DOHH2 (cell line): ENCODE data around the gene HOXC12.

ENCODE experiments used
- H3F3A ChIP-seq: fragments of 200-600 bp; sonication (generic), shearing (Covaris generic); 2 replicates; pipeline ENCODE4 v1.6.0; 2016; ENCODE audit warnings: antibody characterized with exemption, mild to moderate bottlenecking; ENCODE audit not compliant: control insufficient read depth, insufficient read depth
- H3K27ac ChIP-seq: fragments of 200-600 bp; sonication (generic); 2 replicates; pipeline ENCODE4 v1.5.1; 2014; ENCODE audit warnings: low read depth, mild to moderate bottlenecking, low read length, moderate library complexity
- H3K27me3 ChIP-seq: fragments of 200-600 bp; sonication (generic); 2 replicates; pipeline ENCODE4 v1.6.1; 2014; ENCODE audit warnings: mild to moderate bottlenecking, low read length, mixed read lengths; ENCODE audit not compliant: control insufficient read depth
- H3K36me3 ChIP-seq: fragments of 200-600 bp; sonication (generic); 2 replicates; pipeline ENCODE4 v1.6.1; 2014; ENCODE audit warnings: mild to moderate bottlenecking, low read length, moderate library complexity, mixed read lengths; ENCODE audit not compliant: control insufficient read depth
- H3K4me1 ChIP-seq: fragments of 200-600 bp; sonication (generic); 2 replicates; pipeline ENCODE4 v1.6.1; 2014; ENCODE audit warnings: mild to moderate bottlenecking, low read length, mixed read lengths; ENCODE audit not compliant: control insufficient read depth
- H3K4me2 ChIP-seq: fragments of 200-600 bp; sonication (generic); 2 replicates; pipeline ENCODE4 v1.6.0; 2014; ENCODE audit warnings: mild to moderate bottlenecking, low read length, moderate library complexity
- H3K4me3 ChIP-seq: fragments of 200-600 bp; sonication (generic); 2 replicates; pipeline ENCODE4 v1.5.1; 2014; ENCODE audit warnings: mild to moderate bottlenecking, low read length, mixed read lengths
- H3K79me2 ChIP-seq: fragments of 200-600 bp; sonication (generic); 2 replicates; pipeline ENCODE4 v1.6.1; 2014; ENCODE audit warnings: mild to moderate bottlenecking, low read length, mixed read lengths; ENCODE audit not compliant: control insufficient read depth
- H3K9me2 ChIP-seq: fragments of 200-600 bp; sonication (generic); replicated peaks from 2 replicates; pipeline ENCODE4 v1.6.1; 2014; ENCODE audit warnings: mild to moderate bottlenecking, low read length, mixed read lengths; ENCODE audit not compliant: control insufficient read depth
- H3K9me3 ChIP-seq: fragments of 200-600 bp; sonication (generic); 2 replicates; pipeline ENCODE4 v1.6.1; 2014; ENCODE audit warnings: antibody characterized with exemption, low read length, mixed read lengths; ENCODE audit not compliant: control insufficient read depth, insufficient read depth
- H4K20me1 ChIP-seq: fragments of 200-600 bp; sonication (generic); 2 replicates; pipeline ENCODE4 v1.6.0; 2014; ENCODE audit warnings: low read depth, mild to moderate bottlenecking, antibody characterized with exemption, low read length, moderate library complexity; ENCODE audit not compliant: control insufficient read depth, insufficient read depth
- EZH2phosphoT487 ChIP-seq: fragments of 200-600 bp; sonication (generic); IDR thresholded peaks from 2 replicates; pipeline ENCODE4 v1.6.1; 2017; ENCODE audit warnings: borderline replicate concordance, mild to moderate bottlenecking, antibody characterized with exemption, low read length, moderate library complexity, mixed read lengths
- TF ChIP-seq, protein P1 (sequence below): fragments of 200-600 bp; sonication (generic); IDR thresholded peaks from one replicate; pipeline ENCODE4 v1.5.1; 2014; ENCODE audit warnings: antibody characterized with exemption, mild to moderate bottlenecking, low read depth, low read length; ENCODE audit not compliant: poor library complexity, severe bottlenecking

HOXC12 gene

DNA sequence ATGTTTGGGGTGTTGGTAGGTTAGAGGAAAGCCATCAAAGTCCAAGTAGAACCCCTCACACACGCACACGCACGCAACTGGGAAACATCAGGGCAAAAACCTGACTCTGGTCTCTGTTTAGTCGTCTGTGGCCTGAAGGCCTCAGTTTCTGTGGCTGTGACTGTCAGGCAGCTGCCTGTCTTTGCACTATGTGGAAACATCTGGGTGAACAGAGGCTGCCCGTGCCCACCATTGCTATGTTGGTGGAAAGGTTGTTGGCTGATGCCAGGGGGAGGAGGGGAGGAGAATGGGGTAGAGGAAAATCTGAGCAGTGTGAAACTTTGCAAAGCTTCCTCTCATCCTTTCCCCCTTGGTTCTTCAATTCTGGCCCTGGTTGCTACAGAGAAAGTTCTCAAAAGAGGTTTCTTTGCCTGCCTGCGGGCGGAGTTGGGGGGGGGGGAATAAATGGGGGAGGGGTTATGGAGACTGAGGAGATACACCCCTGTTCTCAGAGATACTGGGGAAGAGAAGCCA lies 37.7 kb downstream of the HOXC12 start:
- Histone ChIP-seq H3K9me2 (no peaks in the 10 kb centered on the region), H3K9me3 (no peaks in the 10 kb centered on the region), H3K4me1 (peaks cover 45% of the 10 kb centered on the region), H3K27me3 (peaks cover 98% of the 10 kb centered on the region), H3K4me2 (no peak overlapping the region), H3F3A (0 out of 2 replicates have a peak, but pooled peaks cover 2% of the 10 kb centered on the region), H3K79me2 (no peaks in the 10 kb centered on the region), H4K20me1 (peaks cover 6% of the 10 kb centered on the region; the same call in 1 of the 2 replicates), H3K4me3 (no peak overlapping the region), H3K36me3 (no peaks in the 10 kb centered on the region), H3K27ac (no peak overlapping the region)
- TF ChIP-seq, protein P1, sequence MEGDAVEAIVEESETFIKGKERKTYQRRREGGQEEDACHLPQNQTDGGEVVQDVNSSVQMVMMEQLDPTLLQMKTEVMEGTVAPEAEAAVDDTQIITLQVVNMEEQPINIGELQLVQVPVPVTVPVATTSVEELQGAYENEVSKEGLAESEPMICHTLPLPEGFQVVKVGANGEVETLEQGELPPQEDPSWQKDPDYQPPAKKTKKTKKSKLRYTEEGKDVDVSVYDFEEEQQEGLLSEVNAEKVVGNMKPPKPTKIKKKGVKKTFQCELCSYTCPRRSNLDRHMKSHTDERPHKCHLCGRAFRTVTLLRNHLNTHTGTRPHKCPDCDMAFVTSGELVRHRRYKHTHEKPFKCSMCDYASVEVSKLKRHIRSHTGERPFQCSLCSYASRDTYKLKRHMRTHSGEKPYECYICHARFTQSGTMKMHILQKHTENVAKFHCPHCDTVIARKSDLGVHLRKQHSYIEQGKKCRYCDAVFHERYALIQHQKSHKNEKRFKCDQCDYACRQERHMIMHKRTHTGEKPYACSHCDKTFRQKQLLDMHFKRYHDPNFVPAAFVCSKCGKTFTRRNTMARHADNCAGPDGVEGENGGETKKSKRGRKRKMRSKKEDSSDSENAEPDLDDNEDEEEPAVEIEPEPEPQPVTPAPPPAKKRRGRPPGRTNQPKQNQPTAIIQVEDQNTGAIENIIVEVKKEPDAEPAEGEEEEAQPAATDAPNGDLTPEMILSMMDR: no peak
- TF ChIP-seq EZH2phosphoT487: no peak; the same call in 1 of the 2 replicates

DNA sequence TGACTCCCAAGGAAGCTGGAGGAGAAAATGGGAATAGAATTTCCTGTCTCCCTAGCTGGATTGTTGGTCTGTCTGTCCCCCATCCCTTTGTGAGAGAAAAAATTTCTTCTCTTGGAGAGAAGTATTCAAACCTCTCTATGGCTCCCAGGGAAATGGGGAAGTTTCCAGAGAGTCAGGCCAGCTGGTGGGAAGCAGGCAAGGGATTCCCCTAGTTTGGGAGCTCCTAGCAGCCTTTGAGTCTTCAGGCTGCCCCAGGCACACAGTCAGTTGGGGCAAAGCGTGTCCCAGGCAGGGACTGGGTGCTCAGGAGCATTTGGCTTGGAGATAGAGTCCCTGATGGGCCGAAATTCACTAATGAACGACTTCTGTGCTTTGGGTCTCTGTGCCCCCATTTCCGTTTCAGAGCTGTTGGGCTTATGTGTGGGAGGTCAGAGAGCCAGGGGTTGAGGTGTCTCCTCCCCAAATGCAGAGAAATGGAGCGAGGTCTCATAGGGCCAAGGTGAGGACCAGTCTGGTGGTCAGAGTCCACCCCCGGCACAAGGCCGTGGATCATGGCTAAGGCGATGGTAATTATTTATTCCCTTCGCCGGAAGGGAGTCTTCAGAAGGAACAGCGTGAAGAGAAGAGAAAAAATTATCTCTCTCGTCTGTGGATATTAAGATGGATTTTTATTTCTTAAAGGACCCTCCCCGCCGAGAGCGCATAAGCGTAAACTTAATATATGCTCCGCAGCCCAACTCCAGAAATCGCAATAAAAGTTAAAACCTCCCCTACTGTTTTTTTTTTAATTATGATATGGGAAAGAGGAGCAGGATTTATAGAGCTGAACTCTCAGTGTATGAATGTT lies 38.7 kb downstream of the HOXC12 start:
- Histone ChIP-seq H3K36me3 (no peaks in the 10 kb centered on the region), H3K9me3 (no peaks in the 10 kb centered on the region), H3K27ac (no peak overlapping the region), H3K27me3 (peaks cover 98% of the 10 kb centered on the region), H3K9me2 (no peaks in the 10 kb centered on the region), H3F3A (0 out of 2 replicates have a peak, but pooled peaks cover 2% of the 10 kb centered on the region), H3K4me2 (no peak overlapping the region), H3K79me2 (no peaks in the 10 kb centered on the region), H3K4me1 (peaks cover 35% of the 10 kb centered on the region), H3K4me3 (no peak overlapping the region), H4K20me1 (peaks cover 5% of the 10 kb centered on the region; the same call in 1 of the 2 replicates)
- TF ChIP-seq, protein P1: no peak
- peak; percentile 85; the same call in 1 of the 2 replicates for TF ChIP-seq EZH2phosphoT487

DNA sequence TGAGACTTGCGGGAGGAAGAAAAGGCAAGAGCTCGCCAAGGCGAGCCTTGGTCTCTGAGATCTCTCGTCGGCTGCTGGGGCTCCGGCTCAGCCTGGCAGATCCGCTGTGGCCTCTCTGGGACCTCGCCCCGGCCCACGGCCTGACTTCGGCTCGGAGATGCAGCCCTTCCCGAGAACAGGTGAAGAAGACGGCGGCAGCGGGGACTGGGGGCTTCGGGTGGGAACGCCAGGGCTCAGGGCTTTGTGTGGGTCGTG lies 39.2 kb downstream of the HOXC12 start:
- H4K20me1 ChIP-seq: no peaks in the 10 kb centered on the region
- H3K4me3 ChIP-seq: no peak overlapping the region
- peaks cover 30% of the 10 kb centered on the region for H3K4me1 ChIP-seq
- H3K9me2 ChIP-seq: no peaks in the 10 kb centered on the region
- no peaks in the 10 kb centered on the region for H3K36me3 ChIP-seq
- H3K27ac ChIP-seq: no peak overlapping the region
- H3K27me3 ChIP-seq: peaks cover 98% of the 10 kb centered on the region
- H3K4me2 ChIP-seq: no peak overlapping the region
- H3F3A ChIP-seq: 0 out of 2 replicates have a peak, but pooled peaks cover 2% of the 10 kb centered on the region
- TF ChIP-seq, protein P1: no peak
- TF ChIP-seq EZH2phosphoT487: no peak
- H3K9me3 ChIP-seq: no peaks in the 10 kb centered on the region
- H3K79me2 ChIP-seq: no peaks in the 10 kb centered on the region
